ENCODE measurements around the gene SPSB2.
A peak's percentile ranks its signal among the peaks of the same experiment; 100 is the strongest.

The SPSB2 gene

DNA sequence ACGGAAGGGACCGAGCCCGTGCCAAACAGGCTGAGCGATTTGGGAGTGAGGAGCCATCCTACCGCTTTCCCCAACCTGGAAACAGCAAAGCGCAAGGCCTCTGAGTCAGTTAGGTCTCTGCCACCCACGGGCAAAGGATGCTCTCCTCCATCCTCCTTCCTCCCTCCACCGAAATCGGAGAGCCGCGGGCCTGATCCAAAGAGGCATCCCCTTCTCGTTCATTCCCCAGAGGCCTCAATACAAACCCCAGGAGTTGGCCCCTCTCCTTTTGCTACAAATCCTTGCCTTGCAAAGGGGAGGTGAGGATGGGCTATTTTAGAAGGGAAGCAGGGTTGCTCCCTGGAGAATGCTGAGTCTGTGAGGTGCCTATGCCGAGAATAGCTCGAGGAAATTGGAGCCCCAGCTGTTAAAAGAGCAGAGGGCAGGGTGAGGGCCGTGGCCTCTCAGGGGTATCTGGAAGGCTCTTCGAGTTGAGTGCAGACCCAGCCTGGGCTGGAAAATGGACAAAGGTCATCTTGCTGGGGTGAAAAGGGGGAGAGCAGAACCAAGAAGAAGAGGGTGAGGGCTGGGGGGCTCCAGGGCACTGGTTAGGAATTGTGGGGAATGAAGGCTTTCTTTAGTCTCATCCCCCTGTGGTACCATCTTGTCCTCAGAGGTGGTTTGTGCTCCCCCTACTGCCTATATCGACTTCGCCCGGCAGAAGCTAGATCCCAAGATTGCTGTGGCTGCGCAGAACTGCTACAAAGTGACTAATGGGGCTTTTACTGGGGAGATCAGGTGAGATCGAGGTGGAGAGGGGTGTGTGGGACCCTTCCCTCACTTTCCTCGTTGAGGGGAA lies 4.7 kb downstream of the SPSB2 start:
- Histone ChIP-seq H3K4me2 (ENCODE audit: low read length) (peak overlapping the region; percentile 99), H3K4me3 (ENCODE audit: low read depth, low read length, poor library complexity, severe bottlenecking) (peak overlapping the region; percentile 91), H3K9me2 (ENCODE audit: low read depth, low read length) (no peaks in the 10 kb centered on the region), H3K9ac (ENCODE audit: low read length) (peak overlapping the region; percentile 99), H3K4me1 (ENCODE audit: insufficient read depth, low read length, severe bottlenecking) (peaks cover 56% of the 10 kb centered on the region), H3K9me3 (ENCODE audit: low read length) (no peaks in the 10 kb centered on the region), H3F3A (ENCODE audit: insufficient read depth, low read length) (peaks cover 13% of the 10 kb centered on the region), H3K36me3 (ENCODE audit: insufficient read depth, low read length) (peaks cover 71% of the 10 kb centered on the region), H2AFZ (ENCODE audit: low read length) (no peak overlapping the region), H3K27ac (ENCODE audit: low read depth, low read length, poor library complexity, severe bottlenecking) (peak overlapping the region; percentile 76), H3K79me2 (ENCODE audit: insufficient read depth, low read length) (peaks cover 8% of the 10 kb centered on the region), H4K20me1 (ENCODE audit: insufficient read depth, low read length) (peaks cover 3% of the 10 kb centered on the region; the same call in 1 of the 2 replicates), H3K27me3 (ENCODE audit: insufficient read depth, low read length) (no peaks in the 10 kb centered on the region)
- TF ChIP-seq EZH2 (IDR thresholded peaks at IDR 0.05; ENCODE audit: borderline replicate concordance, low read length) (no peak), CTCF (IDR thresholded peaks at IDR 0.05; ENCODE audit: low read length) (peak; percentile 48)

- peaks cover 8% of the 10 kb centered on the region for H3K79me2 ChIP-seq (ENCODE audit: insufficient read depth, low read length)
- no peaks in the 10 kb centered on the region for H3K9me2 ChIP-seq (ENCODE audit: low read depth, low read length)
- peaks cover 52% of the 10 kb centered on the region for H3K4me1 ChIP-seq (ENCODE audit: insufficient read depth, low read length, severe bottlenecking)
- peaks cover 3% of the 10 kb centered on the region; the same call in 1 of the 2 replicates for H4K20me1 ChIP-seq (ENCODE audit: insufficient read depth, low read length)
- peak within 1 kb of the TSS; percentile 91 for H3K4me3 ChIP-seq (ENCODE audit: low read depth, low read length, poor library complexity, severe bottlenecking)
- peak within 1 kb of the TSS; percentile 76 for H3K27ac ChIP-seq (ENCODE audit: low read depth, low read length, poor library complexity, severe bottlenecking)
- peaks cover 79% of the 10 kb centered on the region for H3K36me3 ChIP-seq (ENCODE audit: insufficient read depth, low read length)
- no peak within 1 kb of the TSS for H2AFZ ChIP-seq (ENCODE audit: low read length)
- H3K4me2 ChIP-seq (ENCODE audit: low read length): peak within 1 kb of the TSS; percentile 99
- H3K27me3 ChIP-seq (ENCODE audit: insufficient read depth, low read length): no peaks in the 10 kb centered on the region
- peaks cover 13% of the 10 kb centered on the region for H3F3A ChIP-seq (ENCODE audit: insufficient read depth, low read length)
- TF ChIP-seq CTCF (IDR thresholded peaks at IDR 0.05; ENCODE audit: low read length) (no peak), EZH2 (IDR thresholded peaks at IDR 0.05; ENCODE audit: borderline replicate concordance, low read length) (no peak)
- H3K9ac ChIP-seq (ENCODE audit: low read length): peak within 1 kb of the TSS; percentile 99
- no peaks in the 10 kb centered on the region for H3K9me3 ChIP-seq (ENCODE audit: low read length)
Measured at GRCh38 chr12:6867413-6868210, 5.5 kb downstream of the SPSB2 start, which contains the start of gene TPI1. TPI1 (plus strand) TSS chr12:6867531; CDS start chr12:6867567, 36 bp downstream.

DNA sequence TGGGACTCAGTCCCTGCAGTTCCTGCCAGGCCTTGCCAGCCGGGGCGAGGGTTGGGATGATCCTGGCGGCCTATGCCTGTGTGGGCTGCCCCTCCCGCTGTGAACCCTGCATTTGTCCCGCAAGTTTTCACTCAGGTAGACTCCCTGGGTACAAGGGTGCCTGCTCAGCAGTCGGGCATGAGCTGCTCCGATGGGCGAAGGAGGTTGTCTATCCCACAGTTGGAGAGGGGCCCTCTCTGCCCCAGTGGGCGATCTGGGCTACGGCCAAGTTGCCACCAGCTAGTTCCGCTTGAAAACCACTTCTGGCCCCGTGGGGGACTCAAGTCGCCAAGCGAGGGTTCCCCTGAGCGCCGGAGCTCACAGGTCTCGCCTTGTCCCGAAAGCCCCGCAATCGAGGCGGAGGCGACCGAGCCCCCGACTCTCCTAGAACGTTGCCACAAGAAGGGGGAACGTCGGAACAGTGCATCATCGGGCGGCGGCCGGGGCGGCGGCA lies 6.1 kb downstream of the SPSB2 start:
- Histone ChIP-seq H3K4me3 (ENCODE audit: low read depth, low read length, poor library complexity, severe bottlenecking) (peak overlapping the region; percentile 91), H3K9ac (ENCODE audit: low read length) (peak overlapping the region; percentile 60; the same call in 1 of the 2 replicates), H2AFZ (ENCODE audit: low read length) (no peak overlapping the region), H3K79me2 (ENCODE audit: insufficient read depth, low read length) (peaks cover 8% of the 10 kb centered on the region), H3K36me3 (ENCODE audit: insufficient read depth, low read length) (peaks cover 82% of the 10 kb centered on the region), H4K20me1 (ENCODE audit: insufficient read depth, low read length) (peaks cover 3% of the 10 kb centered on the region; the same call in 1 of the 2 replicates), H3K27me3 (ENCODE audit: insufficient read depth, low read length) (no peaks in the 10 kb centered on the region), H3K9me2 (ENCODE audit: low read depth, low read length) (no peaks in the 10 kb centered on the region), H3K9me3 (ENCODE audit: low read length) (no peaks in the 10 kb centered on the region), H3K4me2 (ENCODE audit: low read length) (peak overlapping the region; percentile 99), H3K27ac (ENCODE audit: low read depth, low read length, poor library complexity, severe bottlenecking) (peak overlapping the region; percentile 70), H3F3A (ENCODE audit: insufficient read depth, low read length) (peaks cover 12% of the 10 kb centered on the region), H3K4me1 (ENCODE audit: insufficient read depth, low read length, severe bottlenecking) (peaks cover 46% of the 10 kb centered on the region)
- TF ChIP-seq EZH2 (IDR thresholded peaks at IDR 0.05; ENCODE audit: borderline replicate concordance, low read length) (no peak), CTCF (IDR thresholded peaks at IDR 0.05; ENCODE audit: low read length) (no peak)
